GM19463 (cell line): ENCODE results near the gene FARS2.
A peak's percentile ranks its signal among the peaks of the same experiment; 100 is the strongest.

Experiments
- ATAC-seq: cut with Tn5 transposase; IDR thresholded peaks from one replicate; pipeline ENCODE4 v1.9.1; 2021; ENCODE audit warnings: mild to moderate bottlenecking, moderate library complexity; ENCODE audit not compliant: unreplicated experiment

FARS2 gene

DNA sequence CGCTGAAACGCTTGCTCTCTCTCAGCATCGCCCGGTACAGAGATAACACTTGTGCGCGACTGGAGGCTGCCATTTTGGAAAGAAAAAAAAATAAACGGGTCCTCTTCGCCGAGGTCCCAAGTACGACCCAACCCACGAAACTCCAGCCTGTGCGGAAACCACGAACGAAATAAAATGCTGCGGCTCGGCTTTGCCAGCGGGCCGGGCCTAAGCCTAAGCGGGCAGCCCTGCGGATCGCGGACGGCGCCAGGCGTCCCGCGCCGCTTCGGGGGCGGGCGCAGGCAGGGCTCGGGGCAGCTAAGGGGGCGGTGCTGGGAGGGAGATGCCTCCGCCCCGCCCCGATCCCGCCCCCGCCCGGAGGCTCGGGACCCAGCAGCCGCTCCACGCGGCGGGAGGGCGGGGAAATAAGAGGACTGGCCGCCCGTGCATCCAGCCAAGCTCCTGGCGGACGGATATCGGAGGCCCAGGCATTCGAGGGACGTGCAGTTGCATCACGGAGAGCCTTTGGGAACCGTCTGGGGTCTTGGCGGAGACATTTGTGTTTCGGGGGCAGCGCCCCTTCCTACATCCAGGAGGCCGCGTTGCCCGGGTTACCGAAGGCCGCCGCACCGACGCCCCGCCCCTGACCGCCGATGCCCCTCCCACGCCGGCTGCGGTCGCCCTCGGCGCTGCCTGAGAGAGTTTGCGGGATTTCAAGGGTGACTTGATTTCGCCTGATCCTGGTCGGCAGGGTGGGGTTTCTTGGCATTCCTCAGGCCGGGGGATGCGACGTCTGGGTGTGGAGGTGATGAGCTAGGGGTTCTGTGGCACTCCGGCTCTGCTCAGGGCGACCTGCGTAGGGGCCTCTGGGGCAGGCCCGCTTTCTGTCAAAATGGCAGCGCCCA lies at the start of gene FARS2, which contains the start of gene LYRM4:
FARS2 (plus strand) TSS at position 853 of the 884 bp plus-strand sequence.
LYRM4 (minus strand) TSS at position 290 of the 884 bp plus-strand sequence; CDS start at position 73, 217 bp downstream.
- ATAC-seq: peak; percentile 75

- no peak for ATAC-seq
These were observed 47.5 kb upstream of the FARS2 start for GRCh38 chr6:5213836-5214235.

DNA sequence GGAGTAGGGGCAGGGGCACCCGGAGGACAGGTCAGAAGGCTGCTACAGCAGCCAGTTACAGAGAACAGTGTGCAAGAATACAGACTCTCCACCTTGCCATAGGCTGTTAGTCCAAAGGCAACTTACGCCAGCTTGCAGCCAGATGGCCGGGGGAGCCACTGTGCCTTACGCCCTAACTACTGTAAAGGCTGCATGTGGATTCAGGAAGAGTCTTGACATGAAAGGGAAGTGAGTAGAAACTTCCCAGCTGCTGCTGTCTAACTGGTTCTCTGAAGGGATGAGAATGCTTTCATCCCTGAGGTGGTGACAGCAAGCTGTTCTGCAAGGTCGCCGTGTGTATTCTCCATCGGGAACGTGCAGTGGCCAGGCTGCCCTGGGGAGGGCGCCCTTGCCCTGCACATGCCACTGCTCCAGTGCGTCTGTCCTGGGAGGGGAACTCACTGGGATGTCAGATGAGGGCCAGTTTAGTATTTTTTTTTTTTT lies 46.7 kb upstream of the FARS2 start:
- no peak for ATAC-seq

DNA sequence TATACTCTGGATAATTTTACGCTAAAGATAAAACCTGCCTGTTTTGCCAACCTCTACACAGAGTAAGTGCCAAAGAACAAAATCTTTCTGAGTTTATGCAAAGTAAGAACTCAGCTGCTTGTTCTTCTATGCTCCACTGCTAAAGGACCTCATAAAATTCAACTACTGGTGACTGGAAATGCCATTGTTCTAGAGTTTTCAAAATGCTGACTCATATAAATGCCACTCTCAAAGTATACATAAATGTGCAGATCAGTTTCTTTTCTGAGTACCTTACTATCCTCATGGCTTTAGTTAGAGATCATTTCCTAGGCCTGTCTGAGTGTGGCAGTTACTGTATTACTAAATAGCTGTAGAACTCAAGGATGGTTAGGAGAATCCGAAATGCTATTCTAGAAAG lies 46.2 kb upstream of the FARS2 start:
- ATAC-seq: no peak

GRCh38 chr6:5215799-5216198 lies 45.5 kb upstream of the FARS2 start:
- ATAC-seq: no peak

DNA sequence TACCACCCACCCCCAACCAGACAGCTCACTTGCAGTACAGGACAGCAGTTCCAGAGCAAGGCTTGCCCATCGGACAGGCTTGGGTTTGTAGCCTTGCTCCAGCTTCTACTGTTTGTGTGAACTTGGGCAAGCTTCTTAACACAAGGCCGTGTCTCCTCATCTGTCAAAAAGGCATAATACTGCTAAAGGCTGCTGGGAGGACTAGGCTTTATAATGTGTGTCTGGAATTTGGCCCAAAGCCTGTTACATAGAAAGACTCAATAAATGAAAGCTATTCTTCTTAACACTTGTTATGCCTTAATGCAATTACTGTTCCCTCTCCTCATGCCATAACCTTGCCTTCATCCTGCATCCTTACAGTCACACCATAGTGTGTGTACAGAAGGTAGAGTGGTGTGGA lies 44.0 kb upstream of the FARS2 start:
- no peak for ATAC-seq

DNA sequence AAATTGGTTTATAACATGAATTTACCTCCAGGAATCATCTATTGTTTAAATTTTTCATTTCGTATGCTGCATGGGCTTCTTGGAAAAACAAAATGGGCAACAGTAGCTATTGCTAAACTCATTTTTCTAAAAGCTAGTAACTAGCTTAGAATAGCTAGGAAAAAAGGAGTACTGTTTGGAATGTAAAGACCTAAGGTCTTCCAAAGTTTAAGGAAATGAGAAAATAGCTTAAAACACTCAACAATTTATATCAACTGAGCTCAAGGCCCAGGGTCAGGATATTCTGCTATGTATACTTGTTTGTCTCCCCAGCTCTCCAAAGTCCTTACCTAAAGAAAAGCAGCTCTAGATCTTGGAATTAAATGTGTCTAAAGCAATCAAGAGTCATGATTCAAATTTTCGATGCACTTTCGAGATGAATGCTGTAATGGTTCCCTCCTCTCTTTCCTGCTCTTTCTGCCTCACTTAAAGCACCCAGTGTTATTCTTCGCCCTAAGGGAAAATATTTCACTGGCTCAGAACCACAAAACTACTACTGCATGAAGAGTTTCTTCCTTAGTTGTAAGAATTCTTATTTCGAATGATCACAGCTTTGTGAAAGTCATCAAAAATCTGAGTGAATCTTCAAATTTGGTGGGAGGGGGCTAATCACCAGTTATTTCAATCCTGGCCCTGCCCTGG lies 42.2 kb upstream of the FARS2 start:
- no peak for ATAC-seq

- ATAC-seq: no peak
These were observed 40.9 kb upstream of the FARS2 start for GRCh38 chr6:5220443-5220842.

DNA sequence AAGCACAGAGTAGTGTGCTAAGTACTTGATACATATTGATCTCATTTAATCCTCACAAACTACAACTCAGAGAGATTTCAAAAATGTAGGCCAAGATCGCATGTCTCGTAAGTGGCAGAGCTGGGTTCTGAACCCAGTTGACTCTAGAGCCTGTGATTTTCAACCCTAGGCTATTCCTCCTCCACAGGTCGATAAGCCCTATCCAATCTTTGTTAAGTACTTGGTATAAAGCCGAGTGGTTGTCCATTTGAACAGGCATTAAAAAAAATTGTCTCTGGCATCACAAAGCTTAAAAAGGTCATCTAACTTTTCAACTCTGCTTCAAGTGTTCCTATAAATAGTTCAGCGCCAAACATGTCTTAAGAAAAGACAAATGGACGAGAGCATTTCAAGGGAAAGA lies 38.0 kb upstream of the FARS2 start:
- ATAC-seq: no peak

DNA sequence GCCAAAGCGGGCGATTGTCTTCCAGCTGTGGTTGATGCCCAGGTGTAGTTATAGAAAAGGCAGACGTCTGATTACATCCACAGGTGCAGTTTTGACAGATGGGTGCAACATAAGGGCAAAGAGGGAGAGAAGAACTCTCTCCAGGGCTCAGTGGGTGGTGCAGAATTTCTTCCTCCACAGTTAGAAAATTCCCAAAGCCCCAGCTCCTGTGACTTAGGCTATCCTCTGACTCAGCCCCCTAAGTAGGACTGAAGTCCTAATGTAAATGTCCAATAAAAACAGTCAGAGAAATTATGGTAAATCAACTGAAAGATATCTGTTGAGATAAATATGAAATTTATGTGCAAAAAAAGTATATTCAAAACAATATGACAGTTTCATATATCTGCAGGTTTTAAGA lies 32.0 kb upstream of the FARS2 start:
- ATAC-seq: no peak

- no peak for ATAC-seq
These were observed 31.2 kb upstream of the FARS2 start for GRCh38 chr6:5230081-5230480.

- ATAC-seq: no peak
These were observed 30.0 kb upstream of the FARS2 start for GRCh38 chr6:5231289-5231688.

DNA sequence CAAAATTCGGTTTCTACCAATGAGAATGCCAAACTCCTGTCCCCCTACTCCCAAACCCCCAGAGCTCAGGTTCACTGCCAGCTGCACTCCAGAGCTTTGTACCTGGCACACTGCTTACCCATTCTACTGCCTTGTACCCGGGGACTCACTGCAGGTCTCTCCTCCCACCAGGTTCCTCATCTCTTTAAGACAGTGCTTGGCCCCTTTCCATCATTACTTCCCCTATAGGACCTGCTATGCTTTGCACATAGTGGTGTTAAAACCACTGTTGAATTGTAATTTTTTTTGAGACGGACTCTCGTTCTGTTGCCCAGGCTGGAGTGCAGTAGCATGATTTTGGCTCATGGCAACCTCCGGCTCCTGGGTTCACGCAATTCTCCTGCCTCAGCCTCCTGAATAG lies 26.4 kb upstream of the FARS2 start:
- ATAC-seq: no peak

DNA sequence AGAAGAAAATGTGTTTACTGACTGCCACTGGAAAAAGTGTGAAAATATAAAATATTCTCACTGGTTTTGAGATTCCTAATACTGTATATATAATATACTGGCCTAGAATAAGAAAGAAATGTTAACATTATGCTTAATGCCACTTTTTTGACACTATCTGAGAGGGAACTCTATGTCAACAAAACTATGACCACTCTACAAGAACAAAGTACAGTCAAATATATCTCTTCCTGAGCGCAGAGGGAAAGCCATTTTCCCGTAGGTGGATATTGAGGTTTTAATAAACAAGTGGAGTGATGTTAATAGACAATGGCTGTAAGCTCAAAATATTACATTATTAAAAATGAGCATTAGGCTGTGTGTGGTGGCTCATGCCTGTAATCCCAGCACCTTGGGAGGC lies 25.5 kb upstream of the FARS2 start:
- no peak for ATAC-seq

DNA sequence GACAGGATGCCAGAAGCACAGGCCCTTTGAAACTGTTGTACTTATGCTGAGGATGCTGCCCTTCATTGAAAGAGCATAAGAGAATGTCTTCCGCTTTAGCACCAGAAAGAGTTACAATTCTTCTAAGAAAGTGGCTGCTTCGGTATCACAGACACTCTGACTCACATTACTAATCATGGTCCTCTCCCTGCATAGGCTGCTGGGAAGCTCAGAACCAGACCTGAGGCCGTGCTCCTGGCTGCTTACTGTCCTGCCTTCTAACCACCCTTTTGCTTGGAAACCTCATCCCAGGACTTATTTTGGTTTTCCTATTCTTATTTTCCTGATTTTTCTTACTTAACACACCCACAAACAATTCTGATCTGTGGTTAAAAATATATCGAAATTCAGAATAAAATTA lies 23.5 kb upstream of the FARS2 start:
- ATAC-seq: no peak

DNA sequence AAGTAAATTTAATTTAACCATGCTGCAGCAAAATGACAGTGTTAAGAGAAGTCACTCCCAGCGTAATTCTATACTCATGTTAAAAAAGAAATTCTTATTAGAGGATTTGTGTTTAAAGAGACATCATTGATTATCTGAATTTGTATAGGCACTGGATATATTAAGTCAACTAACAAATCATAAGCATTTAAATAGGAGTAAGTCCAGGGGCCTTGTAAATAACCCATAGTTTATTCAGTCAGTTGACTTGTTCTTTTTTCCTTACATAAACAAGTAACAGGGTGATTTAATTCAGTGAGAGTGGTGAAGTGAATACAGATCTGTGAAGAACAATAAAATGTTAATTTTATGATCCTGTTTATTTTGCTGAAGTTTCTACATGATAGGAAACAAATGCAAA lies 23.0 kb upstream of the FARS2 start:
- no peak for ATAC-seq

GRCh38 chr6:5241252-5241651 lies 20.1 kb upstream of the FARS2 start:
- ATAC-seq: no peak

DNA sequence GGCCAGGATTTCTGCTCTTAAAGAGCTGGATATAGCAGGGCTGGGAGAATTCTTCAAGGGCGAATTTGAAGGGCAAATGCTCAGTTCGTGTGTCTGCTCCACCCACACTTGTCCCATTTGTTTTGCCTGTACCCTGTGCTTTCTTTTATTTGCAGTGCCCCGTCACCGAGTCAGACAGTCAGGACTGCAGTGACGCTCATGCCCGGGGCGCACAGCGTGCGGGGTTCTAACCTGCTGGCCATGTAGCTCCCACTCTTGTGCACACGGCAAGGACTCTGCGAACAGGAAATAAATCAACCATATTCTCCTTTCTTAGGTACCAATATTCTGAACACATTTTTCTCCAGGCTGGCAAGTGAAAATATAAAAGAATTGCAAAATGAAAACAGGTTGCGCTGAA lies 18.2 kb upstream of the FARS2 start:
- no peak for ATAC-seq

GRCh38 chr6:5246141-5247097 lies 14.9 kb upstream of the FARS2 start:
- no peak for ATAC-seq

- ATAC-seq: no peak
These were observed 14.1 kb upstream of the FARS2 start for GRCh38 chr6:5247201-5247600.
